Stomach (tissue), 19 donors: ENCODE results near the gene DKK2. TPM values are rescaled to one million over a fixed set of nuclear protein-coding genes. Genes with fewer than 3 reads are reported as not detected.

Experiments used
- DNase-seq, 2 donors: peaks; one replicate each; pipeline versions ENCODE4 v3.0.0 to v3.0.0-alpha.2; 2013 to 2019
- H3K27ac ChIP-seq, 5 donors: fragments of 200-600 bp in 4 of 5; sonication (generic) in 4 of 5; one replicate each; pipeline ENCODE4 v1.5.1; 2013 to 2019; ENCODE audit warnings: mild to moderate bottlenecking in 1 of 5, moderate library complexity in 1 of 5
- H3K27me3 ChIP-seq, 3 donors: fragments of 200-600 bp; sonication (generic); one replicate each; pipeline ENCODE4 v1.5.1; 2017 to 2019; ENCODE audit warnings: mixed run types in 1 of 3
- H3K36me3 ChIP-seq, 4 donors: fragments of 200-600 bp; sonication (generic); 1 replicate in 3 of 4; 2 replicates in 1 of 4; pipeline ENCODE4 v1.5.1; 2016 to 2019
- H3K4me1 ChIP-seq, 4 donors: fragments of 200-600 bp; sonication (generic); one replicate each; pipeline ENCODE4 v1.5.1; 2016 to 2019
- H3K4me3 ChIP-seq, 4 donors: fragments of 200-600 bp; sonication (generic) in 3 of 4; one replicate each; pipeline ENCODE4 v1.5.1; 2016 to 2019; ENCODE audit warnings: mild to moderate bottlenecking in 1 of 4
- H3K9me3 ChIP-seq, 4 donors: fragments of 200-600 bp; sonication (generic); one replicate each; pipeline ENCODE4 v1.5.1; 2016 to 2019
- EP300 ChIP-seq: sonication (generic); formaldehyde crosslinking; IDR thresholded peaks from one replicate; pipeline ENCODE4 v1.6.1; 2017; ENCODE audit warnings: antibody characterized with exemption
- POLR2A ChIP-seq, 4 donors: fragments of 450-650 bp; IDR thresholded peaks; one replicate each; pipeline ENCODE4 v1.6.1; 2016; ENCODE audit warnings: antibody characterized with exemption in 4 of 4, control low read depth in 2 of 4, mild to moderate bottlenecking in 1 of 4, moderate library complexity in 1 of 4
- POLR2AphosphoS5 ChIP-seq, 3 donors: sonication (generic); formaldehyde crosslinking; IDR thresholded peaks; one replicate each; pipeline ENCODE4 v1.6.1; 2016; ENCODE audit warnings: antibody characterized with exemption in 3 of 3
- WGBS, 5 donors: extraction: QIAGEN DNeasy Blood & Tissue Kit in 3 of 5; methylation state at CpG; one replicate each; pipeline versions ENCODE4 v1.1.5 to v1.1.7; 2013 to 2018; 5-methylcytosine and 5-hydroxymethylcytosine counted together
- intact Hi-C: fragments of 100-400 bp; cut with DNase I; formaldehyde crosslinking; loops from one replicate; pipeline ENCODE4 v1.15.1; 2023; ENCODE audit warnings: low total_unique reads
- long read RNA-seq, 10 donors: transcript quantifications; one replicate each; lab custom pipeline, GENCODE V29; 2026
- polyA plus RNA-seq, 3 donors: library from polyadenylated mRNA; stranded (reverse); fragments of 200-250 nt; gene quantifications; one replicate each; pipeline ENCODE4 v1.2.3, GENCODE V29; 2013
- total RNA-seq, 5 donors: library from RNA; depleted of rRNA; stranded (reverse); fragments of >200 nt; gene quantifications; one replicate each; pipeline versions ENCODE4 v1.1.0 to v1.2.3, GENCODE V29; 2014 to 2016
- TF ChIP-seq, protein P1 (sequence below), 7 experiments: fragments of 450-650 bp in 4 of 7; fragments of 200-600 bp in 3 of 7; sonication (generic) in 3 of 7; IDR thresholded peaks; one replicate each; pipeline ENCODE4 v1.5.1; 2016 to 2019; ENCODE audit warnings: antibody characterized with exemption in 7 of 7, control low read depth in 2 of 7, mild to moderate bottlenecking in 1 of 7
- donor health status: healthy with polysubstance abuse.
- donor health status: Bipolar disorder and iron deficiency.
- donor health status: healthy.

DKK2 gene
- total RNA-seq (1 to 10 TPM in 1 of 5 donors, under 1 TPM in 1, not detected in 3; 0.58 to 2.6 TPM), polyA plus RNA-seq (under 1 TPM in 1 of 3 donors, not detected in 2; 0.05 TPM)
- long read RNA-seq, donor 1 = 0 reads
- long read RNA-seq, donor 2, partial matches to known transcripts = 0 of 1 reads
- long read RNA-seq, donor 2, other reads (novel, unspliced or antisense) = 0 of 1 reads
- long read RNA-seq, donor 3, partial matches to known transcripts = 0 of 1 reads
- long read RNA-seq, donor 3, other reads (novel, unspliced or antisense) = 0 of 1 reads
- long read RNA-seq, donor 4 = 0 reads
- long read RNA-seq, donor 5, partial matches to known transcripts = 0 of 1 reads
- long read RNA-seq, donor 5, other reads (novel, unspliced or antisense) = 0 of 1 reads
- long read RNA-seq, donor 6 = 0 reads
- long read RNA-seq, donor 7, partial matches to known transcripts = 0 of 1 reads
- long read RNA-seq, donor 7, other reads (novel, unspliced or antisense) = 0 of 1 reads
- long read RNA-seq, donor 8 = 0 reads
- long read RNA-seq, donor 9, partial matches to known transcripts = 0 of 1 reads
- long read RNA-seq, donor 9, other reads (novel, unspliced or antisense) = 0 of 1 reads
- long read RNA-seq, donor 10 = 0 reads

GRCh38 chr4:107035819-107036583, at the start of gene DKK2:
TSS of gene DKK2 (minus strand) at chr4:107036313. CDS start at chr4:107035591, 722 bp downstream.
- Histone ChIP-seq H3K4me3 (peak within 1 kb of the TSS; percentile 35 to 48 (median 40)), H3K27me3 (peaks cover 11 to 82% (median 44%) of the 10 kb centered on the region in 3 donors), H3K27ac (no peak within 1 kb of the TSS), H3K4me1 (peaks cover 21 to 40% (median 32%) of the 10 kb centered on the region in 4 donors), H3K9me3 (no peaks in the 10 kb centered on the region), H3K36me3 (no peaks in the 10 kb centered on the region)
- intact Hi-C loops = no loop called here
- peak in 1 of 2 donors; percentile 49 for DNase-seq
- 2 to 3% (median 2%) methylated on average over 40 of the region's 40 CpGs for WGBS, 5 donors
- no peak for TF ChIP-seq POLR2A (IDR thresholded peaks at IDR 0.05)
- no peak for TF ChIP-seq EP300
- TF ChIP-seq, protein P1, sequence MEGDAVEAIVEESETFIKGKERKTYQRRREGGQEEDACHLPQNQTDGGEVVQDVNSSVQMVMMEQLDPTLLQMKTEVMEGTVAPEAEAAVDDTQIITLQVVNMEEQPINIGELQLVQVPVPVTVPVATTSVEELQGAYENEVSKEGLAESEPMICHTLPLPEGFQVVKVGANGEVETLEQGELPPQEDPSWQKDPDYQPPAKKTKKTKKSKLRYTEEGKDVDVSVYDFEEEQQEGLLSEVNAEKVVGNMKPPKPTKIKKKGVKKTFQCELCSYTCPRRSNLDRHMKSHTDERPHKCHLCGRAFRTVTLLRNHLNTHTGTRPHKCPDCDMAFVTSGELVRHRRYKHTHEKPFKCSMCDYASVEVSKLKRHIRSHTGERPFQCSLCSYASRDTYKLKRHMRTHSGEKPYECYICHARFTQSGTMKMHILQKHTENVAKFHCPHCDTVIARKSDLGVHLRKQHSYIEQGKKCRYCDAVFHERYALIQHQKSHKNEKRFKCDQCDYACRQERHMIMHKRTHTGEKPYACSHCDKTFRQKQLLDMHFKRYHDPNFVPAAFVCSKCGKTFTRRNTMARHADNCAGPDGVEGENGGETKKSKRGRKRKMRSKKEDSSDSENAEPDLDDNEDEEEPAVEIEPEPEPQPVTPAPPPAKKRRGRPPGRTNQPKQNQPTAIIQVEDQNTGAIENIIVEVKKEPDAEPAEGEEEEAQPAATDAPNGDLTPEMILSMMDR (IDR thresholded peaks at IDR 0.05) = no peak
- TF ChIP-seq POLR2AphosphoS5 (IDR thresholded peaks at IDR 0.05) = no peak

DNA sequence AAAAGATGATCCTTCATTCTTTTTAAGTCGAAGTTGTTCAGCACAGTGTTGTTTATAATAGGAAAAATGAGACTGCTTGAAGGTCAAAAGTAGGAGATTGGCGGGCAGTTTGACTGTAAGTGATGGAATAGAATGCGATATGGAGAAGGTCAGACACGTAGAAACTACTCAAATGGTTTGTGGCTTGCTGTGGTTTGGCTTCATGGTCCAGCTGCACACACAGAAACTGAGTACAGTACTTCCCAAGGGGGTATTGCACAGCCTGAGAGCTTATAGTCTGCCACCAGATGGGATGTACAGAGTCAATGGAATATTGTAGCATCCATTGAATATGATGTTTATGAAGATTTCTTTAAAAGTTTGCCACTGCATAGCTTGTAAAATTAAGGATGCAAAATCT, 41.1 kb upstream of the DKK2 start:
- no peak for TF ChIP-seq POLR2A (IDR thresholded peaks at IDR 0.05)
- TF ChIP-seq, protein P1 (IDR thresholded peaks at IDR 0.05) = no peak
- no peak for TF ChIP-seq POLR2AphosphoS5 (IDR thresholded peaks at IDR 0.05)
- TF ChIP-seq EP300 = no peak
- Histone ChIP-seq H3K9me3 (peaks cover 0 to 7% (median 2%) of the 10 kb centered on the region in 4 donors), H3K4me1 (no peaks in the 10 kb centered on the region), H3K27me3 (no peaks in the 10 kb centered on the region), H3K4me3 (no peak overlapping the region), H3K36me3 (no peaks in the 10 kb centered on the region), H3K27ac (no peak overlapping the region)
- no peak for DNase-seq
- intact Hi-C loops = no loop called here
- WGBS, 5 donors = 74 to 83% (median 80%) methylated on average over 4 of the region's 4 CpGs

DNA sequence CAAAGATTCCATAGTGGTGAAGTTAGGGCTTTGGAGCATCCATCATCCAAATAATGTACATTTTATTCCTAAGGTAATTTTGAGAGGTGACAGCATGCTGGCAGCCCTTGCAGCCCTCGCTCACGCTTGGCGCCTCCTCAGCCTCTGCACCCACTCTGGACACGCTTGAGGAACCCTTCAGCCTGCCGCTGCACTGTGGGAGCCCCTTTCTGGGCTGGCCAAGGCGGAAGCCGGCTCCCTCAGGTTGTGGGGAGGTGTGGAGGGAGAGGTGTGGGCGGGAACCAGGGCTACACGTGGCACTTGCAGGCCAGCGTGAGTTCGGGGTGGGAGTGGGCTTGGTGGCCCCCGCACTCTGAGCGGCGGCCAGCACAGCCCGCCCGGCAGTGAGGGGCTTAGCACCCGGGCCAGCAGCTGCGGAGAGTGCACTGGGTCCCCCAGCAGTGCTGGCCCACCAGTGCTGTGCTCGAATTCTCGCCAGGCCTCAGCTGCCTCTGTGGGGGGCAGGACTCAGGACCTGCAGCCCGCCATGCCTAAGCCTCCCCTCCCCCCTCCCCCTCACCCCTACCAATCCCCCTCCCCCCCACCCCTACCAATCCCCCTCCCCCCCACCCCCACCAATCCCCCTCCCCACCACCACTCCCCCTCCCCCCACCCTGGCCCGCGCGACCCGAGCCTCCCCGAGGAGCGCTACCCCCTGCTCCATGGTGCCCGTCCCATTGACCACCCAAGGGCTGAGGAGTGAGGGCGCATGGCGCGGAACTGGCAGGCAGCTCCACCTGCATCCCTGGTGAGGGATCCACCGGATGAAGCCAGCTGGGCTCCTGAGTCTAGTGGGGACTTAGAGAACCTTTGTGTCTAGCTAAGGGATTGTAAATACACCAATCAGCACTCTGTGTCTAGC, 37.0 kb upstream of the DKK2 start:
- TF ChIP-seq POLR2A (IDR thresholded peaks at IDR 0.05) (no peak), EP300 (no peak), POLR2AphosphoS5 (IDR thresholded peaks at IDR 0.05) (no peak)
- TF ChIP-seq, protein P1 (IDR thresholded peaks at IDR 0.05) = no peak
- 89 to 96% (median 90%) methylated on average over 20 to 32 of the region's 32 CpGs for WGBS, 5 donors
- Histone ChIP-seq H3K9me3 (peaks cover 0 to 7% (median 0%) of the 10 kb centered on the region in 4 donors), H3K4me1 (no peaks in the 10 kb centered on the region), H3K4me3 (no peak overlapping the region), H3K27me3 (no peaks in the 10 kb centered on the region), H3K36me3 (no peaks in the 10 kb centered on the region), H3K27ac (no peak overlapping the region)
- intact Hi-C loops = no loop called here
- DNase-seq = no peak
